GM21737 (cell line): ENCODE results near the gene ZNF414.
"Not testable (repeated sequence)": the region's sequence is repeated elsewhere in the genome, so short reads cannot be mapped to it uniquely, and the experiment has no call there.

Experiments used
- ATAC-seq: cut with Tn5 transposase; IDR thresholded peaks from one replicate; pipeline ENCODE4 v1.9.1; 2021; ENCODE audit warnings: mild to moderate bottlenecking, moderate library complexity; ENCODE audit not compliant: unreplicated experiment

Gene ZNF414

GRCh38 chr19:8518536-8518935 lies 4.6 kb upstream of the ZNF414 start:
- no peak for ATAC-seq

- ATAC-seq = no peak
Observed at GRCh38 chr19:8517551-8518442, 3.8 kb upstream of the ZNF414 start.

- ATAC-seq = no peak
Observed at GRCh38 chr19:8515317-8515716, 1.4 kb upstream of the ZNF414 start.

GRCh38 chr19:8514505-8515009 lies 590 bp upstream of the ZNF414 start:
- not testable (repeated sequence) for ATAC-seq

- no peak for ATAC-seq
Observed at GRCh38 chr19:8513036-8513686, 806 bp downstream of the ZNF414 start.

GRCh38 chr19:8512115-8512967 lies 1.6 kb downstream of the ZNF414 start:
- ATAC-seq = no peak

- no peak for ATAC-seq
Observed at GRCh38 chr19:8511573-8512101, 2.3 kb downstream of the ZNF414 start.

GRCh38 chr19:8510589-8511115 lies 3.3 kb downstream of the ZNF414 start:
- no peak for ATAC-seq

- ATAC-seq = no peak
Observed at GRCh38 chr19:8506402-8506957, 7.5 kb downstream of the ZNF414 start.

- no peak for ATAC-seq
Observed at GRCh38 chr19:8505680-8506401, 8.1 kb downstream of the ZNF414 start.

GRCh38 chr19:8504919-8505318 lies 9.0 kb downstream of the ZNF414 start:
- ATAC-seq = no peak

GRCh38 chr19:8504171-8504570 lies 9.8 kb downstream of the ZNF414 start:
- ATAC-seq = no peak

- ATAC-seq = no peak
Observed at GRCh38 chr19:8503510-8503909, 10.5 kb downstream of the ZNF414 start.

GRCh38 chr19:8501981-8502380 lies 12.0 kb downstream of the ZNF414 start:
- no peak for ATAC-seq

- no peak for ATAC-seq
Observed at GRCh38 chr19:8501516-8501915, 12.5 kb downstream of the ZNF414 start.

- ATAC-seq = no peak
Observed at GRCh38 chr19:8500158-8500557, 13.8 kb downstream of the ZNF414 start.

- no peak for ATAC-seq
Observed at GRCh38 chr19:8499048-8499833, 14.7 kb downstream of the ZNF414 start.

GRCh38 chr19:8498295-8498694 lies 15.7 kb downstream of the ZNF414 start:
- ATAC-seq = no peak

- ATAC-seq = no peak
Observed at GRCh38 chr19:8494158-8494557, 19.8 kb downstream of the ZNF414 start.
